ENCODE results near the gene LSM3. TPM values are rescaled to one million over a fixed set of nuclear protein-coding genes. Genes with fewer than 3 reads are reported as not detected.

Gene LSM3
- total RNA-seq, 1 experiment from 2014 or later, result 17.4 TPM

DNA sequence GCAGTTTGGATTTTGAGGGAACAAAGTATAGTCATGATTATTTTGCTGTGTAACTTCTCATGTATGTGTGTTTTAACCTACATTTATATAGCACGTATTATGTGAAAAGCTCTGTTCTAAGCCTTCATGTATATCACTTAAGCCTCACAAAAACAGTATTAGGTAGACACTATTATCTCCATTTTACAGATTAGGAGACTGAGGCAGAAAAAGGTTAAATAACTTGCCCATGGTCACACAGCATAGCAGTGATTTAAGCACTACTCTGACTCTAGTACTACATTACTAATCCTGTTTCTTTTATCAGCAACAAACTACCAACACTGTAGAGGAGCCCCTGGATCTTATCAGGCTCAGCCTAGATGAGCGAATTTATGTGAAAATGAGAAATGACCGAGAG lies 2.6 kb downstream of the LSM3 start:
- Histone ChIP-seq H3K4me2 (ENCODE audit: low read length) (no peak overlapping the region), H3K27ac (ENCODE audit: low read depth, low read length) (no peak overlapping the region), H3K4me1 (ENCODE audit: control insufficient read depth in 1 of 2, insufficient read depth in 2 of 2, low read length in 2 of 2) (peaks cover 10 to 14% of the 10 kb centered on the region in 2 experiments; a peak in 3 of 4 replicates), H3K36me3 (ENCODE audit: control insufficient read depth in 1 of 2, insufficient read depth in 2 of 2, low read length in 2 of 2) (peaks cover 22 to 34% of the 10 kb centered on the region in 2 experiments), H3K79me2 (ENCODE audit: insufficient read depth, low read length) (peaks cover 85% of the 10 kb centered on the region), H3K9me2 (ENCODE audit: insufficient read depth) (no peaks in the 10 kb centered on the region), H2AFZ (ENCODE audit: low read depth, low read length, poor library complexity, severe bottlenecking) (no peak overlapping the region), H3K9ac (ENCODE audit: low read length) (no peak overlapping the region), H3K27me3 (ENCODE audit: insufficient read depth, low read length) (no peaks in the 10 kb centered on the region), H3K4me3 (replicated peaks in 1 of 2; ENCODE audit: low read depth in 1 of 2, low read length in 2 of 2) (no peak overlapping the region), H4K20me1 (ENCODE audit: insufficient read depth) (no peaks in the 10 kb centered on the region), H3K9me3 (ENCODE audit: control insufficient read depth in 1 of 2, insufficient read depth in 1 of 2, low read depth in 1 of 2, low read length in 2 of 2) (no peaks in the 10 kb centered on the region)
- CTCF ChIA-PET, result no interaction called here
- intact Hi-C loops (cut with micrococcal nuclease), result no loop called here
- TF ChIP-seq POLR2AphosphoS5 (IDR thresholded peaks at IDR 0.05; ENCODE audit: low read depth, low read length) (no peak), JUND (IDR thresholded peaks at IDR 0.05) (no peak), ELF1 (IDR thresholded peaks at IDR 0.05; ENCODE audit: borderline replicate concordance, low read depth) (no peak), ZNF274 (IDR thresholded peaks at IDR 0.05; ENCODE audit: low read depth, low read length) (no peak), CBX3 (IDR thresholded peaks at IDR 0.05; ENCODE audit: low read depth) (no peak), TCF7L2 (IDR thresholded peaks at IDR 0.05; ENCODE audit: borderline replicate concordance, extremely low read depth, insufficient read depth, insufficient read length) (no peak), POLR2A (IDR thresholded peaks at IDR 0.05; ENCODE audit: borderline replicate concordance, extremely low read depth, insufficient read depth, insufficient read length) (no peak), YY1 (IDR thresholded peaks at IDR 0.05; ENCODE audit: extremely low read depth, insufficient replicate concordance, low read depth, low read length) (no peak), EZH2 (IDR thresholded peaks at IDR 0.05) (no peak), EGR1 (IDR thresholded peaks at IDR 0.05; ENCODE audit: low read depth) (no peak), SP1 (IDR thresholded peaks at IDR 0.05; ENCODE audit: low read depth) (no peak), EZH2phosphoT487 (IDR thresholded peaks at IDR 0.05; ENCODE audit: borderline replicate concordance) (no peak), FOSL1 (IDR thresholded peaks at IDR 0.05; ENCODE audit: low read depth) (no peak), SIN3A (IDR thresholded peaks at IDR 0.05; ENCODE audit: low read depth) (no peak), CEBPB (IDR thresholded peaks at IDR 0.05; ENCODE audit: low read depth) (no peak)
- TF ChIP-seq, protein P1, sequence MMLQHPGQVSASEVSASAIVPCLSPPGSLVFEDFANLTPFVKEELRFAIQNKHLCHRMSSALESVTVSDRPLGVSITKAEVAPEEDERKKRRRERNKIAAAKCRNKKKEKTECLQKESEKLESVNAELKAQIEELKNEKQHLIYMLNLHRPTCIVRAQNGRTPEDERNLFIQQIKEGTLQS (IDR thresholded peaks at IDR 0.05), result no peak
- TF ChIP-seq, protein P2, sequence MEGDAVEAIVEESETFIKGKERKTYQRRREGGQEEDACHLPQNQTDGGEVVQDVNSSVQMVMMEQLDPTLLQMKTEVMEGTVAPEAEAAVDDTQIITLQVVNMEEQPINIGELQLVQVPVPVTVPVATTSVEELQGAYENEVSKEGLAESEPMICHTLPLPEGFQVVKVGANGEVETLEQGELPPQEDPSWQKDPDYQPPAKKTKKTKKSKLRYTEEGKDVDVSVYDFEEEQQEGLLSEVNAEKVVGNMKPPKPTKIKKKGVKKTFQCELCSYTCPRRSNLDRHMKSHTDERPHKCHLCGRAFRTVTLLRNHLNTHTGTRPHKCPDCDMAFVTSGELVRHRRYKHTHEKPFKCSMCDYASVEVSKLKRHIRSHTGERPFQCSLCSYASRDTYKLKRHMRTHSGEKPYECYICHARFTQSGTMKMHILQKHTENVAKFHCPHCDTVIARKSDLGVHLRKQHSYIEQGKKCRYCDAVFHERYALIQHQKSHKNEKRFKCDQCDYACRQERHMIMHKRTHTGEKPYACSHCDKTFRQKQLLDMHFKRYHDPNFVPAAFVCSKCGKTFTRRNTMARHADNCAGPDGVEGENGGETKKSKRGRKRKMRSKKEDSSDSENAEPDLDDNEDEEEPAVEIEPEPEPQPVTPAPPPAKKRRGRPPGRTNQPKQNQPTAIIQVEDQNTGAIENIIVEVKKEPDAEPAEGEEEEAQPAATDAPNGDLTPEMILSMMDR (IDR thresholded peaks at IDR 0.05 in 2 of 3, conservative IDR thresholded peaks at IDR 0.05 in 1 of 3; ENCODE audit: borderline replicate concordance in 1 of 3, insufficient read depth in 1 of 3, low read depth in 2 of 3, low read length in 2 of 3), result no peak
- TF ChIP-seq, protein P3, sequence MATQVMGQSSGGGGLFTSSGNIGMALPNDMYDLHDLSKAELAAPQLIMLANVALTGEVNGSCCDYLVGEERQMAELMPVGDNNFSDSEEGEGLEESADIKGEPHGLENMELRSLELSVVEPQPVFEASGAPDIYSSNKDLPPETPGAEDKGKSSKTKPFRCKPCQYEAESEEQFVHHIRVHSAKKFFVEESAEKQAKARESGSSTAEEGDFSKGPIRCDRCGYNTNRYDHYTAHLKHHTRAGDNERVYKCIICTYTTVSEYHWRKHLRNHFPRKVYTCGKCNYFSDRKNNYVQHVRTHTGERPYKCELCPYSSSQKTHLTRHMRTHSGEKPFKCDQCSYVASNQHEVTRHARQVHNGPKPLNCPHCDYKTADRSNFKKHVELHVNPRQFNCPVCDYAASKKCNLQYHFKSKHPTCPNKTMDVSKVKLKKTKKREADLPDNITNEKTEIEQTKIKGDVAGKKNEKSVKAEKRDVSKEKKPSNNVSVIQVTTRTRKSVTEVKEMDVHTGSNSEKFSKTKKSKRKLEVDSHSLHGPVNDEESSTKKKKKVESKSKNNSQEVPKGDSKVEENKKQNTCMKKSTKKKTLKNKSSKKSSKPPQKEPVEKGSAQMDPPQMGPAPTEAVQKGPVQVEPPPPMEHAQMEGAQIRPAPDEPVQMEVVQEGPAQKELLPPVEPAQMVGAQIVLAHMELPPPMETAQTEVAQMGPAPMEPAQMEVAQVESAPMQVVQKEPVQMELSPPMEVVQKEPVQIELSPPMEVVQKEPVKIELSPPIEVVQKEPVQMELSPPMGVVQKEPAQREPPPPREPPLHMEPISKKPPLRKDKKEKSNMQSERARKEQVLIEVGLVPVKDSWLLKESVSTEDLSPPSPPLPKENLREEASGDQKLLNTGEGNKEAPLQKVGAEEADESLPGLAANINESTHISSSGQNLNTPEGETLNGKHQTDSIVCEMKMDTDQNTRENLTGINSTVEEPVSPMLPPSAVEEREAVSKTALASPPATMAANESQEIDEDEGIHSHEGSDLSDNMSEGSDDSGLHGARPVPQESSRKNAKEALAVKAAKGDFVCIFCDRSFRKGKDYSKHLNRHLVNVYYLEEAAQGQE (IDR thresholded peaks at IDR 0.05; ENCODE audit: low read depth), result no peak
- TF ChIP-seq, protein P4, sequence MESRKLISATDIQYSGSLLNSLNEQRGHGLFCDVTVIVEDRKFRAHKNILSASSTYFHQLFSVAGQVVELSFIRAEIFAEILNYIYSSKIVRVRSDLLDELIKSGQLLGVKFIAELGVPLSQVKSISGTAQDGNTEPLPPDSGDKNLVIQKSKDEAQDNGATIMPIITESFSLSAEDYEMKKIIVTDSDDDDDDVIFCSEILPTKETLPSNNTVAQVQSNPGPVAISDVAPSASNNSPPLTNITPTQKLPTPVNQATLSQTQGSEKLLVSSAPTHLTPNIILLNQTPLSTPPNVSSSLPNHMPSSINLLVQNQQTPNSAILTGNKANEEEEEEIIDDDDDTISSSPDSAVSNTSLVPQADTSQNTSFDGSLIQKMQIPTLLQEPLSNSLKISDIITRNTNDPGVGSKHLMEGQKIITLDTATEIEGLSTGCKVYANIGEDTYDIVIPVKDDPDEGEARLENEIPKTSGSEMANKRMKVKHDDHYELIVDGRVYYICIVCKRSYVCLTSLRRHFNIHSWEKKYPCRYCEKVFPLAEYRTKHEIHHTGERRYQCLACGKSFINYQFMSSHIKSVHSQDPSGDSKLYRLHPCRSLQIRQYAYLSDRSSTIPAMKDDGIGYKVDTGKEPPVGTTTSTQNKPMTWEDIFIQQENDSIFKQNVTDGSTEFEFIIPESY (IDR thresholded peaks at IDR 0.05; ENCODE audit: extremely low read depth, insufficient replicate concordance, low read length), result no peak
- ATAC-seq (no peak), DNase-seq (ENCODE audit: low read depth, low spot score) (no peak)
- BruUV-seq (replicated peaks), result no TSS peak
- RAD21 ChIA-PET (ENCODE audit: low non-redundant PET in 1 of 2, low total read pairs in 2 of 2, uncharacterized antibody in 2 of 2, unreplicated experiment in 2 of 2), result no interaction called here
- POLR2A ChIA-PET, result no interaction called here

All from HCT116 (cell line).